OCI-LY7 (cell line): ENCODE measurements around the gene RAB8A.

ENCODE experiments used
- EZH2phosphoT487 ChIP-seq: fragments of 200-600 bp; sonication (generic); IDR thresholded peaks from 2 replicates; pipeline ENCODE4 v1.6.1; 2018; ENCODE audit warnings: low read depth, borderline replicate concordance, mild to moderate bottlenecking, mixed run types, antibody characterized with exemption, low read length, moderate library complexity, mixed read lengths
- TF ChIP-seq, protein P1 (sequence below): fragments of 200-600 bp; sonication (generic); conservative IDR thresholded peaks from 2 replicates; pipeline ENCODE4 v1.5.1; 2014; ENCODE audit warnings: mild to moderate bottlenecking, antibody characterized with exemption, low read length, moderate library complexity, mixed read lengths

GRCh38 chr19:16116067-16116466 lies 4.4 kb downstream of the RAB8A start:
- TF ChIP-seq, protein P1, sequence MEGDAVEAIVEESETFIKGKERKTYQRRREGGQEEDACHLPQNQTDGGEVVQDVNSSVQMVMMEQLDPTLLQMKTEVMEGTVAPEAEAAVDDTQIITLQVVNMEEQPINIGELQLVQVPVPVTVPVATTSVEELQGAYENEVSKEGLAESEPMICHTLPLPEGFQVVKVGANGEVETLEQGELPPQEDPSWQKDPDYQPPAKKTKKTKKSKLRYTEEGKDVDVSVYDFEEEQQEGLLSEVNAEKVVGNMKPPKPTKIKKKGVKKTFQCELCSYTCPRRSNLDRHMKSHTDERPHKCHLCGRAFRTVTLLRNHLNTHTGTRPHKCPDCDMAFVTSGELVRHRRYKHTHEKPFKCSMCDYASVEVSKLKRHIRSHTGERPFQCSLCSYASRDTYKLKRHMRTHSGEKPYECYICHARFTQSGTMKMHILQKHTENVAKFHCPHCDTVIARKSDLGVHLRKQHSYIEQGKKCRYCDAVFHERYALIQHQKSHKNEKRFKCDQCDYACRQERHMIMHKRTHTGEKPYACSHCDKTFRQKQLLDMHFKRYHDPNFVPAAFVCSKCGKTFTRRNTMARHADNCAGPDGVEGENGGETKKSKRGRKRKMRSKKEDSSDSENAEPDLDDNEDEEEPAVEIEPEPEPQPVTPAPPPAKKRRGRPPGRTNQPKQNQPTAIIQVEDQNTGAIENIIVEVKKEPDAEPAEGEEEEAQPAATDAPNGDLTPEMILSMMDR = no peak
- no peak for TF ChIP-seq EZH2phosphoT487
